Activated B cell treated with CpG ODN at 0.5 μM for 24 hours (primary cell): ENCODE data around the gene THSD4. TPM values are rescaled to one million over a fixed set of nuclear protein-coding genes. Genes with fewer than 3 reads are reported as not detected.

Experiments used
- ATAC-seq: fragments of 200-7000 bp; cut with Tn5 transposase; one replicate; pipeline ENCODE4 v1.10.0; 2021; ENCODE audit warnings: low read depth, mild to moderate bottlenecking, moderate library complexity
- CTCF ChIA-PET: fragments of 350-600 bp; sonication (Branson Sonifier 250); formaldehyde crosslinking; loops from one replicate; lab custom pipeline; 2021; ENCODE audit warnings: antibody characterized with exemption; lab: Charles Lee
- POLR2A ChIA-PET: fragments of 350-600 bp; sonication (Branson Sonifier 250); formaldehyde crosslinking; loops from one replicate; lab custom pipeline; 2021; ENCODE audit warnings: antibody characterized with exemption; lab: Charles Lee
- DNase-seq: peaks from one replicate; pipeline ENCODE4 v3.0.0; 2022
- H3K27ac Mint-ChIP-seq: one replicate; pipeline ENCODE4 v1.8.0; 2020; ENCODE audit warnings: mixed read lengths
- H3K27me3 Mint-ChIP-seq: one replicate; pipeline ENCODE4 v1.8.0; 2021; ENCODE audit warnings: mixed read lengths
- H3K36me3 Mint-ChIP-seq: one replicate; pipeline ENCODE4 v1.8.0; 2021; ENCODE audit warnings: low read depth, mixed read lengths
- H3K4me1 Mint-ChIP-seq: one replicate; pipeline ENCODE4 v1.8.0; 2021; ENCODE audit warnings: mixed read lengths
- H3K4me3 Mint-ChIP-seq: one replicate; pipeline ENCODE4 v1.8.0; 2020; ENCODE audit warnings: mild to moderate bottlenecking, mixed read lengths
- H3K9me3 Mint-ChIP-seq: one replicate; pipeline ENCODE4 v1.8.0; 2020; ENCODE audit warnings: mixed read lengths
- CTCF ChIP-seq: fragments of 200-600 bp; IDR thresholded peaks from one replicate; pipeline ENCODE4 v1.8.0; 2022; ENCODE audit warnings: antibody characterized with exemption, mild to moderate bottlenecking
- intact Hi-C: fragments of 100-400 bp; cut with micrococcal nuclease; formaldehyde crosslinking; loops from one replicate; pipeline ENCODE4 v1.15.1; 2024
- total RNA-seq: library from RNA; stranded (reverse); gene quantifications from 2 replicates; pipeline ENCODE4 v1.2.3, GENCODE V29; 2022

Gene THSD4
- total RNA-seq, 1 donor from 2014 or later = not detected

GRCh38 chr15:71489570-71489969 is 374.3 kb downstream of the THSD4 start:
- no peak for ATAC-seq
- Mint-ChIP-seq H3K4me1 (no peaks in the 10 kb centered on the region), H3K27me3 (peaks cover 13% of the 10 kb centered on the region), H3K4me3 (no peak overlapping the region), H3K36me3 (no peaks in the 10 kb centered on the region), H3K27ac (no peak overlapping the region), H3K9me3 (peaks cover 2% of the 10 kb centered on the region)
- ChIA-PET POLR2A (no interaction called here), CTCF (no interaction called here)
- no peak for TF ChIP-seq CTCF
- intact Hi-C loops = no loop called here
- no peak for DNase-seq

- Mint-ChIP-seq H3K9me3 (peaks cover 2% of the 10 kb centered on the region), H3K4me1 (no peaks in the 10 kb centered on the region), H3K27me3 (peaks cover 12% of the 10 kb centered on the region), H3K36me3 (no peaks in the 10 kb centered on the region), H3K4me3 (no peak overlapping the region), H3K27ac (no peak overlapping the region)
- POLR2A ChIA-PET = no interaction called here
- intact Hi-C loops = no loop called here
- no peak for TF ChIP-seq CTCF
- CTCF ChIA-PET = no interaction called here
- ATAC-seq (no peak), DNase-seq (no peak)
Measured at GRCh38 chr15:71493526-71493925, 378.3 kb downstream of the THSD4 start.

- peaks cover 2% of the 10 kb centered on the region for H3K9me3 Mint-ChIP-seq
- intact Hi-C loops = no loop called here
- H3K27me3 Mint-ChIP-seq = peaks cover 4% of the 10 kb centered on the region
- H3K36me3 Mint-ChIP-seq = no peaks in the 10 kb centered on the region
- CTCF ChIA-PET = no interaction called here
- TF ChIP-seq CTCF = no peak
- POLR2A ChIA-PET = no interaction called here
- DNase-seq = no peak
- ATAC-seq = no peak
- no peak overlapping the region for H3K4me3 Mint-ChIP-seq
- H3K27ac Mint-ChIP-seq = no peak overlapping the region
- no peaks in the 10 kb centered on the region for H3K4me1 Mint-ChIP-seq
Measured at GRCh38 chr15:71494563-71495397, 379.5 kb downstream of the THSD4 start.

GRCh38 chr15:71495398-71495780 is 380.1 kb downstream of the THSD4 start:
- H3K4me1 Mint-ChIP-seq = no peaks in the 10 kb centered on the region
- H3K36me3 Mint-ChIP-seq = no peaks in the 10 kb centered on the region
- intact Hi-C loops = no loop called here
- ATAC-seq (no peak), DNase-seq (no peak)
- H3K9me3 Mint-ChIP-seq = peaks cover 5% of the 10 kb centered on the region
- ChIA-PET POLR2A (no interaction called here), CTCF (no interaction called here)
- no peak for TF ChIP-seq CTCF
- peaks cover 6% of the 10 kb centered on the region for H3K27me3 Mint-ChIP-seq
- H3K27ac Mint-ChIP-seq = no peak overlapping the region
- no peak overlapping the region for H3K4me3 Mint-ChIP-seq

GRCh38 chr15:71496336-71496955 is 381.2 kb downstream of the THSD4 start:
- H3K4me1 Mint-ChIP-seq = no peaks in the 10 kb centered on the region
- H3K27ac Mint-ChIP-seq = no peak overlapping the region
- no peak for DNase-seq
- intact Hi-C loops = no loop called here
- CTCF ChIA-PET = no interaction called here
- no peak overlapping the region for H3K4me3 Mint-ChIP-seq
- H3K36me3 Mint-ChIP-seq = no peaks in the 10 kb centered on the region
- POLR2A ChIA-PET = no interaction called here
- no peak for ATAC-seq
- H3K27me3 Mint-ChIP-seq = peaks cover 7% of the 10 kb centered on the region
- no peak for TF ChIP-seq CTCF
- peaks cover 9% of the 10 kb centered on the region for H3K9me3 Mint-ChIP-seq
